ENCODE data around the gene DGKD.

Gene DGKD

DNA sequence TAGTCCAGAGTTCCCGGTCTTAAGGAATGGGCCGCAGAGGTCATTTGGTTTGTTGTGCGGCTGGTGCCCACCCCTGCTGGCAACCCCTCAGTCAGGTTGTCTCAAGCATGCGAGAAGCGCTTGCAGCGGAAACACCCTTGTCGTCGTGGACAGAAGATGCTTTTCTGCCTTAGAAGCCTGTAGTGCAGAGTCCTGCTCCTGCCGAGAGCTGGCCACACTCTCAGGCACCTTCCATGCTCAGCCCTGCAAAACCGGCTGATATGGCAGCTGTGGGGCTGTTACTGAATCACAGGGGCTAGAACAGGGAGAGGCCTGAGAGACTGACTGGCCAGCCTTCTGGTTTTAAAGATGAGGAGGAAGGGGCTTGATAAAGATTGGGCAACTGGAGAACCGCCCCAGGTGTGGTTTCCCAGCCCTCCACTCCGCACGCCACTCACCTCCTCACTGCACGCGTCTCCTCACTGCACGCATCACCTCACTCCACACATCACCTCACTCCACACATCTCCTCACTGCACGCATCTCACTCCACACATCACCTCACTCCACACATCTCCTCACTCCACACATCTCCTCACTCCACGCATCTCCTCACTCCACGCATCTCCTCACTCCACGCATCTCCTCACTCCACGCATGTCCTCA lies 108.7 kb downstream of the DGKD start:
- Histone ChIP-seq H3K4me3 (ENCODE audit: low read length) (no peak overlapping the region), H3K9me3 (ENCODE audit: insufficient read depth, low read depth, low read length) (no peaks in the 10 kb centered on the region), H3K9ac (ENCODE audit: low read depth, low read length) (no peak overlapping the region), H3K36me3 (ENCODE audit: insufficient read depth, low read depth, low read length) (peaks cover 55% of the 10 kb centered on the region), H3K27me3 (ENCODE audit: insufficient read depth, low read length) (no peaks in the 10 kb centered on the region), H3K27ac (ENCODE audit: low read length) (no peak overlapping the region), H3K4me1 (ENCODE audit: insufficient read depth, low read length) (no peaks in the 10 kb centered on the region)

DNA sequence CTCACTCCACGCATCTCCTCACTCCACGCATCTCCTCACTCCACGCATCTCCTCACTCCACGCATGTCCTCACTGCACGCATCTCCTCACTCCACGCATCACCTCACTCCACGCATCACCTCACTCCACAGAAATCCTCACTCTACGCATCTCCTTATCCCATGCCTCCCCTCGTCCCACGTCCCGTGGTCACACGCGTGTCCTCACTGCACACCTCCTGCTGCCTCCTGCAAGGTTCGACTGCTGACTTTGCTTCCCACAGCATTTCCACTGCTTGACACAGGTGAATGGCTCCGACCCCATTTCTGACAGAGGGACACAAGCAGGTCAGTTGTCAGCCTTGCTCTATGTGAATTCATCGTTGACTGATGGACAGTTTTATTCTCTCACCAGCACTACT lies 109.3 kb downstream of the DGKD start:
- H3K27ac ChIP-seq (ENCODE audit: low read length), result no peak overlapping the region
- no peaks in the 10 kb centered on the region for H3K4me1 ChIP-seq (ENCODE audit: insufficient read depth, low read length)
- H3K36me3 ChIP-seq (ENCODE audit: insufficient read depth, low read depth, low read length), result peaks cover 56% of the 10 kb centered on the region
- H3K9ac ChIP-seq (ENCODE audit: low read depth, low read length), result no peak overlapping the region
- H3K27me3 ChIP-seq (ENCODE audit: insufficient read depth, low read length), result no peaks in the 10 kb centered on the region
- H3K4me3 ChIP-seq (ENCODE audit: low read length), result no peak overlapping the region
- H3K9me3 ChIP-seq (ENCODE audit: insufficient read depth, low read depth, low read length), result no peaks in the 10 kb centered on the region

DNA sequence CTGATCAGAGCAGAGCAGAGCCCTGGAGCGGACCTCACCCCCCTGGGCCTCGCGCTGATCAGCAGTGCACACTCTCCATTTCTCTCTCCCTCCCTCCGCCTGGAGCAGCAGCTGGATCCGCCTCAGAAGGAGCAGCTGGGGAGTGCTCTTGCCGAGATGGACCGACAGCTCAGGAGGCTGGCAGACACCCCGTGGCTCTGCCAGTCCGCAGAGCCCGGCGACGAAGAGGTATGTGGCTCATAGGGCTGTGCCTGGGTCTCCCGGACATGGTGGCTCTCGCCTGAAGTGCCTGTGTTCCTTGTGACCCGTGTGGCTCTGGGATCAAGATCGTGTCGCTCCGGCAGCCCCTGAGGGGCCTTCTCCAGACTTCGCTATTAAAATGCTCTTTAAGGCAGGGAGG lies 109.8 kb downstream of the DGKD start:
- Histone ChIP-seq H3K36me3 (ENCODE audit: insufficient read depth, low read depth, low read length) (peaks cover 60% of the 10 kb centered on the region), H3K9me3 (ENCODE audit: insufficient read depth, low read depth, low read length) (no peaks in the 10 kb centered on the region), H3K27me3 (ENCODE audit: insufficient read depth, low read length) (no peaks in the 10 kb centered on the region), H3K4me1 (ENCODE audit: insufficient read depth, low read length) (no peaks in the 10 kb centered on the region), H3K4me3 (ENCODE audit: low read length) (no peak overlapping the region), H3K9ac (ENCODE audit: low read depth, low read length) (no peak overlapping the region), H3K27ac (ENCODE audit: low read length) (no peak overlapping the region)

DNA sequence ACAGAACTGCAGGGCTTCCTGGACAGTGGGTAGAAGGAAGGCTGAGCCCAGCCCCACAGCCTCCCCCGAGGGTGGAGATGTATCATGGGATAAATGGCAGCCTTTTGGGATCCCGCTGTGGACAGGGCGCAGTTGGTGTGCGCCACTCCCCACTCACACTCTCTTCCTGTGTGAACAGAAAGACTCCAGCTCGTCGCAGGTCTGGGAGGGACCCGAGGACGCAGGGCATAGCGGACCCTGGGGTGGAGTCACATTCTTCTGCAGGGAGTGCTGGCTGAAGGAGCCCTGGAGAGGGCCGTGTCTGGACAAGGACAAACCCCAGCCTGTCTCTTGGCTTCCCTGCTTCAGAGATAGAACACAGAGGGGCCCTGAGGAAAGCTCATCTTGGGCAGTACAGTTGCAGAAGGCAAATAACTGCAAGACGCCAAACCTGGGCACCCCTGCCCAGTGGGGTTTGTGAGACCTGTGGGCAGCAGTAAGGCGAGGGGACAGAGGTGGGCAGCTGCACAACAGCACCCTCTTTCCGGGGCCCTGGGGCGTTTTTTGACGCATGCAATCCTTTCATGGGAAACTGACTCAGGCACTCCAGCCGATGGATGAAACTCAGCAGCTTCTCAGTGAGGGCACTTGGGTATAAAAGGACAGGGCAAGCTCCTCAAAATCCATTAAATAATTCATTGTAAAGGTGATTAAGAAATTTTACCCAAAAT lies 110.4 kb downstream of the DGKD start:
- H3K36me3 ChIP-seq (ENCODE audit: insufficient read depth, low read depth, low read length), result peaks cover 67% of the 10 kb centered on the region
- H3K27me3 ChIP-seq (ENCODE audit: insufficient read depth, low read length), result no peaks in the 10 kb centered on the region
- H3K4me3 ChIP-seq (ENCODE audit: low read length), result no peak overlapping the region
- H3K9ac ChIP-seq (ENCODE audit: low read depth, low read length), result no peak overlapping the region
- H3K9me3 ChIP-seq (ENCODE audit: insufficient read depth, low read depth, low read length), result no peaks in the 10 kb centered on the region
- no peaks in the 10 kb centered on the region for H3K4me1 ChIP-seq (ENCODE audit: insufficient read depth, low read length)
- no peak overlapping the region for H3K27ac ChIP-seq (ENCODE audit: low read length)

DNA sequence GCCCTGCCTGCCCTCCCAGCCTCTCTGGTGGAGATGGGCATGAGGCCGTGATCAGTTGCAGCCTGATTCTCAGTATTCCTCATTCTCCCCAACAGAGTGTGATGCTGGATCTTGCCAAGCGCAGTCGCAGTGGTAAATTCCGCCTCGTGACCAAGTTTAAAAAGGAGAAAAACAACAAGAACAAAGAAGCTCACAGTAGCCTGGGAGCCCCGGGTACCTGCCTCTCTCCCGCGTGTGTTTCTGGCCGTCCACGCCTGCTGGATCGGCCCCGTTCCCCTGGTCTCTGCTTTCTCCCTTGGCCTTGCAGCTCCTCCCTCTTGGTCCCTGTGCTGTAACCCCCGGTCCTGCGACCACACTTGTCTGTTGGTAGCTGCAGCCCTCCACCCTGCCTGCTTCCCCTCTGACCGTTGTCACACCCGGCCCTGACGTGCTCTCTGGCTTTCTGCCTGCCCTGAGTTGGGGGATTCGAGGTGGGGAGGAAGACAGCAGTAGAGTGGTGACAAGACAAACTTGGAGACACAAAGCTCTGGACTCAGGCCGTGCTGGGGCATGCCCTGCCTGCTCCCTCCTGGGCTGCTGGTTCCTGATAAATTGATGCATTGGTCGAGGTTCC lies 112.8 kb downstream of the DGKD start:
- H3K27me3 ChIP-seq (ENCODE audit: insufficient read depth, low read length), result no peaks in the 10 kb centered on the region
- H3K4me1 ChIP-seq (ENCODE audit: insufficient read depth, low read length), result no peaks in the 10 kb centered on the region
- no peaks in the 10 kb centered on the region for H3K9me3 ChIP-seq (ENCODE audit: insufficient read depth, low read depth, low read length)
- H3K27ac ChIP-seq (ENCODE audit: low read length), result no peak overlapping the region
- H3K4me3 ChIP-seq (ENCODE audit: low read length), result no peak overlapping the region
- H3K9ac ChIP-seq (ENCODE audit: low read depth, low read length), result no peak overlapping the region
- H3K36me3 ChIP-seq (ENCODE audit: insufficient read depth, low read depth, low read length), result peaks cover 59% of the 10 kb centered on the region

DNA sequence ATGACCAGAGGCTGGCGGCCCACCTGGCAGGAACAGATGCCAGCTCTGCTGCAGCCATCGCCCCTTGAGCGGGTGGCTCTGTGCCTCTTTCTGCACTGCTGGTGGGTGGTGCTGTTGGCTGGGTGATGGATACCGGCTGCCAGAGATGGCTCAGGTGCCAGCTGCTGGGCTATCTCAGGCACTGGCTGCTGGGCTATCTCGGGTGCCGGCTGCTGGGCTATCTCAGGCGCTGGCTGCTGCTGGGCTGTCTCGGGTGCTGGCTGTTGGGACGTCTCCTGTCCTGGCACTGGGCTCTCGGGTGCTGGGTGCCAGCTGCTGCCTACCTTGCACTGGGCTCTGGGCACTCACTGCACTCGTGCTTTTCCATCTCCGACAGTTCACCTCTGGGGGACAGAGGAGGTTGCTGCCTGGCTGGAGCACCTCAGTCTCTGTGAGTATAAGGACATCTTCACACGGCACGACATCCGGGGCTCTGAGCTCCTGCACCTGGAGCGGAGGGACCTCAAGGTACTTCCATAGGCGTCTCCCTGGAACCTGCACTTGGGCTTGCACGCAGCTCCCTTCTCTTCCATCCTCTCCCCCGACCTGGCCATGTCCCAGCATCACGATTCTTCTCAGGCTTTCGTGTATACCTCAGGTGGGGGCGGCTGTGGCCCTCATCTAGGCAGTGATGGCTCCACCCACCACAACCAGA lies 113.9 kb downstream of the DGKD start:
- peaks cover 50% of the 10 kb centered on the region for H3K36me3 ChIP-seq (ENCODE audit: insufficient read depth, low read depth, low read length)
- no peak overlapping the region for H3K4me3 ChIP-seq (ENCODE audit: low read length)
- no peaks in the 10 kb centered on the region for H3K9me3 ChIP-seq (ENCODE audit: insufficient read depth, low read depth, low read length)
- H3K9ac ChIP-seq (ENCODE audit: low read depth, low read length), result no peak overlapping the region
- H3K27me3 ChIP-seq (ENCODE audit: insufficient read depth, low read length), result no peaks in the 10 kb centered on the region
- H3K4me1 ChIP-seq (ENCODE audit: insufficient read depth, low read length), result no peaks in the 10 kb centered on the region
- H3K27ac ChIP-seq (ENCODE audit: low read length), result no peak overlapping the region

DNA sequence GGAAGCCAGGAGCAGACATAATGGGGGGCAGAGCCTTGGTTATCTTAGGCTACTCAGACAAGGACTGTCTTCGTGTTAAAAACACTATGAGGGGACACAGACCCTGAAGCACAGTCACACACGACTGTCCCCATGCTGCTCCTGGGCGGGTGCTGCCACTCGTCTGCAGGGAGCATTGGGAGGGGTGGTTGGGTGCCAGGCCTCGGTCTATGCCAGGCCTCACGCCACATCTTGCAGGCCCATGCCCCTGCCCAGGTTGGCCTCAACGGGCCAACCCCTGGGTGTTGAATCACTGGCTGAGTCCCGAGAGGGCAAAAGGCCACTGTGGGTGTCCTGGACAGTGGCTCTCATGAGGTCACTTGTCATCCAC lies 114.4 kb downstream of the DGKD start:
- H3K36me3 ChIP-seq (ENCODE audit: insufficient read depth, low read depth, low read length), result peaks cover 47% of the 10 kb centered on the region
- H3K4me1 ChIP-seq (ENCODE audit: insufficient read depth, low read length), result no peaks in the 10 kb centered on the region
- no peak overlapping the region for H3K4me3 ChIP-seq (ENCODE audit: low read length)
- H3K27ac ChIP-seq (ENCODE audit: low read length), result no peak overlapping the region
- no peaks in the 10 kb centered on the region for H3K9me3 ChIP-seq (ENCODE audit: insufficient read depth, low read depth, low read length)
- no peaks in the 10 kb centered on the region for H3K27me3 ChIP-seq (ENCODE audit: insufficient read depth, low read length)
- H3K9ac ChIP-seq (ENCODE audit: low read depth, low read length), result no peak overlapping the region

DNA sequence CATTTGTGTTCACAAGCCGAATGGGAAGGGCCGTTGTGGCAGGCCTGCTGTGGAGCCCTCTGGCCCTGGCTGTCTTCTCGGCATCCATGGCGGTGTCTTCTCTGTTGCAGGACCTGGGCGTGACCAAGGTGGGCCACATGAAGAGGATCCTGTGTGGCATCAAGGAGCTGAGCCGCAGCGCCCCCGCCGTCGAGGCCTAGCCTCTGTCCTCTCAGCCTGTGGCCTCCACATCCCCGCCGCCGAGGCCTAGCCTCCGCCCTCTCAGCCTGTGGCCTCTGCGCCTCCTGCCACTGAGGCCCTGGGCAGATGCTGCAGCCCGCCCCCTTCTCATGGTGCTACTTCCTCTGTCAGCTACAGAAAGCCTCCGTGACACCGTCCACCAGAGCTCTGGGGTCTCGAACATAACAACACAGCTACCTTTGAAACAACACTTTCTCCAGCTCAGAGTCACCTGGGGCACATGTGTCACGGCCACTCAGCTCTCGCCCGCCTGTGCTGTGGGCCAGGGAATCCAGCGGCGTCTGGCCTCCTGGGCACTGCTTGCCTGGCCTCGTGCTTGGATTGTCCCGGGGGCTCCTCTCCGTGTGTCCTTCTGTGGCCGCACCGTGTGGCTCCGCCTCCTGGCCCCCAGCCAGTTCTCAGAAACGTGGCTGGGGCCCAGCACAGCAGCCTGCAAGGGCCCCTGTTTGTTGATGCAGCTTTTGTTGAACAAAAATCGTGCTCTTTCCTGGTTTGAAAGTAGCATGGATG lies 115.1 kb downstream of the DGKD start:
- H3K9ac ChIP-seq (ENCODE audit: low read depth, low read length), result no peak overlapping the region
- no peaks in the 10 kb centered on the region for H3K9me3 ChIP-seq (ENCODE audit: insufficient read depth, low read depth, low read length)
- H3K27me3 ChIP-seq (ENCODE audit: insufficient read depth, low read length), result no peaks in the 10 kb centered on the region
- H3K4me3 ChIP-seq (ENCODE audit: low read length), result no peak overlapping the region
- no peaks in the 10 kb centered on the region for H3K4me1 ChIP-seq (ENCODE audit: insufficient read depth, low read length)
- peaks cover 40% of the 10 kb centered on the region; the same call in 1 of the 2 replicates for H3K36me3 ChIP-seq (ENCODE audit: insufficient read depth, low read depth, low read length)
- no peak overlapping the region for H3K27ac ChIP-seq (ENCODE audit: low read length)

DNA sequence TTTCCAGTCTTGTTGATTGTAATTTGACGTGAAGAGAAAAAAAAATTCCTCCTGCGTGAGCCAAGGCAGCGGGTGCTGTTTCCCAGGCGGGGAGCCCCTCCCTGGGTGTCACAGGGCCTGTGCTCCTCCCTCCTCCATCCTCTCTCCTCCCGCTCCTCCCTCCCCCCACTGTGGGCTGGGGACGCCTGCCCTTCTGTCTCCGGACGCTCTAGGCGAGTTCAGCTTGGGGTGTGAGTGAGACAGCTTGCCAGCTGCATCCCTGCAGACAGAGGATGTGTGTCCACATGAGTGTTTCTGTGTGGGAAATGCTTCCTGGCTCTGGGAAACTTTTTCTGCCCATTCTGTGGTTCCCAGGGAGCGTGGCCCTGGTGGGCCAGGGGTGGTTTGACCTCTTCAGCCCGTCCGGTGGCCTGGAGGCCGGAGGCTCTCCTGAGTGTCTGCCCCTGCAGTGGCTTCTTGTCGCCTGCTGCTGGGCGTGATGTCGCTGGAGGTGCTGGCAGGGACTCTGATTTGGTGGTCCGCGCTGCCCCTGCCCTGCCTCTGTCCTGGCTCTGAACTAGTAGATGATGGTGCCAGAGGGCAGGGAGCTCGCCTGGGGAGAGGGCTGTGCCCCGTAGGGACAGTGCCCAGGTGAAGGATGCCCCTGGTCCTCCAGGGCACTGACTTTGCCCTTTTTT lies 115.9 kb downstream of the DGKD start:
- no peak overlapping the region for H3K9ac ChIP-seq (ENCODE audit: low read depth, low read length)

DNA sequence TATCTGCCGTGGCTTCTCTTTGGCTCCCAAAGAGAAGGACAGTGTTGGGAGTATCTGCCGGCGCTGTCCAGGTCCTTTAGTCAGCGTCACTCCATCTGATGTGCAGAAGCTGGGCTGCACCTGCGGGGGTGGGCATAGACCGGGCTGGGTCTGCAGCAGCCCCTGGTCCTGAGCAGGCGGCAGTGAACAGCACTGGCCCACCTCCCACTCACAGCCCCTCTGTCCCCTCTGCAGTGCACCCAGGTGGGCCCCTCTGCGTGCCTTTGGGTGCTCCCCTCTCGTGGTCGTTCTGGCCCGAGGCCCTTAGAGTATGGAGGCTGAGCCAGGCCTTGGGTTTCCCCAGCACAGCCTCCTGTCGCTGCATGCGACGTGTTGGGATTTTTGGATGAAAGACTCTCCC lies 116.5 kb downstream of the DGKD start:
- Histone ChIP-seq H3K4me1 (ENCODE audit: insufficient read depth, low read length) (no peaks in the 10 kb centered on the region), H3K36me3 (ENCODE audit: insufficient read depth, low read depth, low read length) (peaks cover 36% of the 10 kb centered on the region; the same call in 1 of the 2 replicates), H3K27me3 (ENCODE audit: insufficient read depth, low read length) (no peaks in the 10 kb centered on the region), H3K9ac (ENCODE audit: low read depth, low read length) (no peak overlapping the region), H3K4me3 (ENCODE audit: low read length) (no peak overlapping the region), H3K9me3 (ENCODE audit: insufficient read depth, low read depth, low read length) (no peaks in the 10 kb centered on the region), H3K27ac (ENCODE audit: low read length) (no peak overlapping the region)

More for the DNA sequence above, 115.9 kb downstream of the DGKD start:
- H3K4me1 ChIP-seq (ENCODE audit: insufficient read depth, low read length), result no peaks in the 10 kb centered on the region
- no peaks in the 10 kb centered on the region for H3K27me3 ChIP-seq (ENCODE audit: insufficient read depth, low read length)
- H3K36me3 ChIP-seq (ENCODE audit: insufficient read depth, low read depth, low read length), result peaks cover 36% of the 10 kb centered on the region; the same call in 1 of the 2 replicates
- H3K4me3 ChIP-seq (ENCODE audit: low read length), result no peak overlapping the region
- H3K27ac ChIP-seq (ENCODE audit: low read length), result no peak overlapping the region
- H3K9me3 ChIP-seq (ENCODE audit: insufficient read depth, low read depth, low read length), result no peaks in the 10 kb centered on the region

Measured in iPS-20b (cell line).